WTC11 (cell line): Measurements from ENCODE around the gene TMEM200A. TPM values are rescaled to one million over a fixed set of nuclear protein-coding genes. Genes with fewer than 3 reads are reported as not detected.

Source experiments
- ATAC-seq: fragments of 200-7000 bp; cut with Tn5 transposase; 2 replicates; pipeline ENCODE4 v1.10.0; 2021; ENCODE audit warnings: mild to moderate bottlenecking, moderate library complexity
- CTCF ChIA-PET: fragments of 300-600 bp; sonication (Branson Sonifier 250); formaldehyde crosslinking; loops from one replicate; lab custom pipeline; 2021; ENCODE audit warnings: antibody characterized with exemption; lab: Charles Lee
- POLR2A ChIA-PET: fragments of 350-600 bp; sonication (Branson Sonifier 250); formaldehyde crosslinking; loops from one replicate; lab custom pipeline; 2021; ENCODE audit warnings: antibody characterized with exemption; lab: Charles Lee
- DNase-seq: peaks from one replicate; pipeline ENCODE4 v3.0.0; 2021; ENCODE audit warnings: low spot score
- H3K27ac Mint-ChIP-seq: 2 replicates; pipeline ENCODE4 v1.8.0; 2021; ENCODE audit warnings: mixed read lengths
- H3K27me3 Mint-ChIP-seq: 2 replicates; pipeline ENCODE4 v1.8.0; 2021; ENCODE audit warnings: low read depth, mild to moderate bottlenecking, moderate library complexity, mixed read lengths
- H3K36me3 Mint-ChIP-seq: 2 replicates; pipeline ENCODE4 v1.8.0; 2021; ENCODE audit warnings: mixed read lengths
- H3K4me1 Mint-ChIP-seq: 2 replicates; pipeline ENCODE4 v1.8.0; 2022; ENCODE audit warnings: mixed read lengths
- H3K4me3 Mint-ChIP-seq: 2 replicates; pipeline ENCODE4 v1.8.0; 2021; ENCODE audit warnings: mild to moderate bottlenecking, moderate library complexity, mixed read lengths
- H3K9me3 Mint-ChIP-seq: 2 replicates; pipeline ENCODE4 v1.8.0; 2021; ENCODE audit warnings: mixed read lengths
- ATF1 ChIP-seq: sonication (generic); formaldehyde crosslinking; IDR thresholded peaks from 2 replicates; pipeline ENCODE4 v1.8.1; 2023; ENCODE audit warnings: mild to moderate bottlenecking, moderate library complexity, missing genetic modification reagents
- ELF4 ChIP-seq: sonication (generic); formaldehyde crosslinking; IDR thresholded peaks from 2 replicates; pipeline ENCODE4 v1.8.1; 2022; ENCODE audit warnings: low read depth, mild to moderate bottlenecking, moderate library complexity, missing genetic modification reagents
- ETV6 ChIP-seq: sonication (generic); formaldehyde crosslinking; IDR thresholded peaks from 2 replicates; pipeline ENCODE4 v1.8.1; 2022; ENCODE audit warnings: mild to moderate bottlenecking, missing genetic modification reagents
- FOXP1 ChIP-seq: sonication (generic); formaldehyde crosslinking; IDR thresholded peaks from 2 replicates; pipeline ENCODE4 v1.8.0; 2022; ENCODE audit warnings: missing genetic modification reagents, mild to moderate bottlenecking, moderate library complexity, borderline replicate concordance
- HMGA2 ChIP-seq: fragments of 250-450 bp; sonication (Bioruptor Pico); IDR thresholded peaks from 2 replicates; pipeline ENCODE4 v1.4.0; 2021; ENCODE audit warnings: mild to moderate bottlenecking, moderate library complexity
- JAZF1 ChIP-seq: fragments of 250-450 bp; sonication (Bioruptor Pico); IDR thresholded peaks from 2 replicates; pipeline ENCODE4 v1.9.0; 2021; ENCODE audit warnings: moderate library complexity, mild to moderate bottlenecking, inconsistent platforms
- JUN ChIP-seq: sonication (generic); formaldehyde crosslinking; IDR thresholded peaks from 2 replicates; pipeline ENCODE4 v1.8.0; 2023; ENCODE audit warnings: mild to moderate bottlenecking, missing genetic modification reagents
- KAT7 ChIP-seq: sonication (generic); formaldehyde crosslinking; IDR thresholded peaks from 2 replicates; pipeline ENCODE4 v1.8.1; 2023; ENCODE audit warnings: missing genetic modification reagents, mild to moderate bottlenecking, borderline replicate concordance
- MXD4 ChIP-seq: fragments of 250-450 bp; sonication (Bioruptor Pico); IDR thresholded peaks from 2 replicates; pipeline ENCODE4 v1.8.0; 2021; ENCODE audit warnings: mild to moderate bottlenecking, moderate library complexity, borderline replicate concordance
- MYBL2 ChIP-seq: sonication (generic); formaldehyde crosslinking; IDR thresholded peaks from 2 replicates; pipeline ENCODE4 v1.8.1; 2023; ENCODE audit warnings: mild to moderate bottlenecking, moderate library complexity, missing genetic modification reagents
- NFATC4 ChIP-seq: fragments of 250-450 bp; sonication (Bioruptor Pico); IDR thresholded peaks from 2 replicates; pipeline ENCODE4 v1.9.0; 2021; ENCODE audit warnings: mild to moderate bottlenecking
- NR2C2 ChIP-seq: sonication (generic); formaldehyde crosslinking; IDR thresholded peaks from 2 replicates; pipeline ENCODE4 v1.8.0; 2022; ENCODE audit warnings: mild to moderate bottlenecking, missing genetic modification reagents
- SOX15 ChIP-seq: fragments of 250-450 bp; sonication (Bioruptor Pico); IDR thresholded peaks from 2 replicates; pipeline ENCODE4 v1.9.0; 2021; ENCODE audit warnings: mild to moderate bottlenecking
- TEAD1 ChIP-seq: sonication (generic); formaldehyde crosslinking; IDR thresholded peaks from 2 replicates; pipeline ENCODE4 v1.8.0; 2022; ENCODE audit warnings: mild to moderate bottlenecking, missing genetic modification reagents
- ZNF317 ChIP-seq: sonication (generic); formaldehyde crosslinking; IDR thresholded peaks from 2 replicates; pipeline ENCODE4 v1.8.1; 2023; ENCODE audit warnings: low read depth, mild to moderate bottlenecking, moderate library complexity, missing genetic modification reagents, borderline replicate concordance
- total RNA-seq: library from RNA; stranded (reverse); gene quantifications from 3 replicates; pipeline ENCODE4 v1.2.3, GENCODE V29; 2021
- TF ChIP-seq, protein P1 (sequence below): sonication (generic); formaldehyde crosslinking; conservative IDR thresholded peaks from 2 replicates; pipeline ENCODE4 v1.8.1; 2023; ENCODE audit warnings: mild to moderate bottlenecking, low read depth, missing genetic modification reagents, moderate library complexity
- TF ChIP-seq, protein P2 (sequence below): fragments of 250-450 bp; sonication (Bioruptor Pico); IDR thresholded peaks from 2 replicates; pipeline ENCODE4 v1.8.0; 2021; ENCODE audit warnings: mild to moderate bottlenecking
- TF ChIP-seq, protein P3 (sequence below): sonication (generic); formaldehyde crosslinking; IDR thresholded peaks from 2 replicates; pipeline ENCODE4 v1.8.1; 2023; ENCODE audit warnings: mild to moderate bottlenecking, missing genetic modification reagents, moderate library complexity
- TF ChIP-seq, protein P4 (sequence below): fragments of 250-450 bp; sonication (Bioruptor Pico); IDR thresholded peaks from 2 replicates; pipeline ENCODE4 v1.9.0; 2021; ENCODE audit warnings: mild to moderate bottlenecking, borderline replicate concordance
- TF ChIP-seq, protein P5 (sequence below): sonication (generic); formaldehyde crosslinking; IDR thresholded peaks from 2 replicates; pipeline ENCODE4 v1.8.0; 2022; ENCODE audit warnings: mild to moderate bottlenecking, missing genetic modification reagents

The TMEM200A gene
- total RNA-seq, 1 experiment from 2014 or later, result 11.0 TPM

DNA sequence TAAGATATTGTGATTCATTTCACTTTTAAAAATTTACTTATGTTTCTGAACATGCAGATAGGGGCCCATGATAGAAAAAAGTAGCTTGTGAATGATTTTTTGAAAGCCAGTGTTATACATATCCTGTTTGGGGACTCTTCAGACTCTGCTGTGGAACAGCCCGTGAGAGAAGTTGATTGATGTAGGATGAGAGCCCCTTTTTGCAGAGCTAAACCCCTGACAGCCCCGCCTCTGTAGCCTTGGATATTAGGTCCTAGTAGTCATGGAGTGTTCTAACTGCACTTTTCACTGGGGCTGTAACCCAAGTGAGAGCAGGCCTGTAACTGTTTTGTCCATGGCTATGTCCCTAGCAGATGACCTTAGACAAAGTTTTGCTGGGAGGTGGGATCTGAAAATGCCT, 8.2 kb downstream of the TMEM200A start (continued):
- TF ChIP-seq MXD4, result no peak

DNA sequence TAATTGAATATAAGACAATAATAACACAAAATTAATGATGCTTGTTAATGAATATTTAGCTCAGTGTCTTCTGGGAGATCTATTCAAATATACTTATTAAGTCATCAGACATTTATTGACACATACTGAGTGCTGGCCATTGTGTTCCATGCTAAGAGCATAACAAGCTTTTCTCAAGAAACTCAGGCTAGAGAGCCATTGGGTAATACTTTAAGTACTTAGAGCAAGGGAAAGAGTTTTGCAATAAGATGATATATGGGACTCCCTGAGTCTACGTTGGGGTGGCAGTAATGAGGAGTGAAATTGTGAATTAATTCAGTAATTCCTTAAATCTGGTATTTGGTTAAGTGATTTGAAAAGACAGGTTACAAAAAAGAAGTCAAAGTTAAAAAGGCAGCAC, 11.1 kb downstream of the TMEM200A start:
- ChIA-PET CTCF (no interaction called here), POLR2A (no interaction called here)
- no peak for ATAC-seq
- H3K9me3 Mint-ChIP-seq, result no peaks in the 10 kb centered on the region
- TF ChIP-seq JUN (CRISPR knock-in tag) (no peak), KAT7 (CRISPR knock-in tag) (no peak), MYBL2 (CRISPR knock-in tag) (no peak), ETV6 (CRISPR knock-in tag) (no peak)
- TF ChIP-seq, protein P1, sequence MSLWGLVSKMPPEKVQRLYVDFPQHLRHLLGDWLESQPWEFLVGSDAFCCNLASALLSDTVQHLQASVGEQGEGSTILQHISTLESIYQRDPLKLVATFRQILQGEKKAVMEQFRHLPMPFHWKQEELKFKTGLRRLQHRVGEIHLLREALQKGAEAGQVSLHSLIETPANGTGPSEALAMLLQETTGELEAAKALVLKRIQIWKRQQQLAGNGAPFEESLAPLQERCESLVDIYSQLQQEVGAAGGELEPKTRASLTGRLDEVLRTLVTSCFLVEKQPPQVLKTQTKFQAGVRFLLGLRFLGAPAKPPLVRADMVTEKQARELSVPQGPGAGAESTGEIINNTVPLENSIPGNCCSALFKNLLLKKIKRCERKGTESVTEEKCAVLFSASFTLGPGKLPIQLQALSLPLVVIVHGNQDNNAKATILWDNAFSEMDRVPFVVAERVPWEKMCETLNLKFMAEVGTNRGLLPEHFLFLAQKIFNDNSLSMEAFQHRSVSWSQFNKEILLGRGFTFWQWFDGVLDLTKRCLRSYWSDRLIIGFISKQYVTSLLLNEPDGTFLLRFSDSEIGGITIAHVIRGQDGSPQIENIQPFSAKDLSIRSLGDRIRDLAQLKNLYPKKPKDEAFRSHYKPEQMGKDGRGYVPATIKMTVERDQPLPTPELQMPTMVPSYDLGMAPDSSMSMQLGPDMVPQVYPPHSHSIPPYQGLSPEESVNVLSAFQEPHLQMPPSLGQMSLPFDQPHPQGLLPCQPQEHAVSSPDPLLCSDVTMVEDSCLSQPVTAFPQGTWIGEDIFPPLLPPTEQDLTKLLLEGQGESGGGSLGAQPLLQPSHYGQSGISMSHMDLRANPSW (CRISPR knock-in tag), result no peak
- TF ChIP-seq, protein P2, sequence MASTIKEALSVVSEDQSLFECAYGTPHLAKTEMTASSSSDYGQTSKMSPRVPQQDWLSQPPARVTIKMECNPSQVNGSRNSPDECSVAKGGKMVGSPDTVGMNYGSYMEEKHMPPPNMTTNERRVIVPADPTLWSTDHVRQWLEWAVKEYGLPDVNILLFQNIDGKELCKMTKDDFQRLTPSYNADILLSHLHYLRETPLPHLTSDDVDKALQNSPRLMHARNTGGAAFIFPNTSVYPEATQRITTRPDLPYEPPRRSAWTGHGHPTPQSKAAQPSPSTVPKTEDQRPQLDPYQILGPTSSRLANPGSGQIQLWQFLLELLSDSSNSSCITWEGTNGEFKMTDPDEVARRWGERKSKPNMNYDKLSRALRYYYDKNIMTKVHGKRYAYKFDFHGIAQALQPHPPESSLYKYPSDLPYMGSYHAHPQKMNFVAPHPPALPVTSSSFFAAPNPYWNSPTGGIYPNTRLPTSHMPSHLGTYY (CRISPR knock-in tag), result no peak
- H3K4me3 Mint-ChIP-seq, result no peak overlapping the region
- no peaks in the 10 kb centered on the region for H3K27me3 Mint-ChIP-seq
- H3K36me3 Mint-ChIP-seq, result no peaks in the 10 kb centered on the region
- peaks cover 46% of the 10 kb centered on the region for H3K4me1 Mint-ChIP-seq
- no peak for DNase-seq
- H3K27ac Mint-ChIP-seq, result no peak overlapping the region

DNA sequence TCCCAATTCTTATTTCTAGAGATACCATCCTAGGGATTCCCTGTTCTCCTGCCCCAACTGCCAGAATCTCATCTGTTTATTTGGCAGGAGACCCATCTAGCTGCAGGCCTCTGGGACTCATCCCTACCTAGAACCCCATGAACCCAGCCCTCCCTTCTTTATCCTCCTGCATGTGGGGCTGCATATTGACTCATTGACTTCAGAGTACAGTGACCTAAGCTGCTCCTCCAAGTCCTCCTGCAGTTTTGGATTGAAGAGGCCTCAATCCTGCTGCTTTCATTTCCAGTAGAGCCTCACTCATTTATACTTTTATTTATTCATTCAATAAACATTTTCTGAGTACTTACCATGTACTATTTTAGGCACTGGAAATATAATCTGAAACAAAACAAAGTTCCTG, 11.6 kb downstream of the TMEM200A start:
- DNase-seq, result no peak
- peaks cover 45% of the 10 kb centered on the region for H3K4me1 Mint-ChIP-seq
- no peak overlapping the region for H3K4me3 Mint-ChIP-seq
- CTCF ChIA-PET, result no interaction called here
- no peak for ATAC-seq
- no peaks in the 10 kb centered on the region for H3K27me3 Mint-ChIP-seq
- H3K27ac Mint-ChIP-seq, result no peak overlapping the region
- no peaks in the 10 kb centered on the region for H3K36me3 Mint-ChIP-seq
- POLR2A ChIA-PET, result no interaction called here
- no peaks in the 10 kb centered on the region for H3K9me3 Mint-ChIP-seq
- TF ChIP-seq, protein P3, sequence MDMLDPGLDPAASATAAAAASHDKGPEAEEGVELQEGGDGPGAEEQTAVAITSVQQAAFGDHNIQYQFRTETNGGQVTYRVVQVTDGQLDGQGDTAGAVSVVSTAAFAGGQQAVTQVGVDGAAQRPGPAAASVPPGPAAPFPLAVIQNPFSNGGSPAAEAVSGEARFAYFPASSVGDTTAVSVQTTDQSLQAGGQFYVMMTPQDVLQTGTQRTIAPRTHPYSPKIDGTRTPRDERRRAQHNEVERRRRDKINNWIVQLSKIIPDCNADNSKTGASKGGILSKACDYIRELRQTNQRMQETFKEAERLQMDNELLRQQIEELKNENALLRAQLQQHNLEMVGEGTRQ (CRISPR knock-in tag), result no peak
- TF ChIP-seq SOX15 (CRISPR knock-in tag) (no peak), JAZF1 (CRISPR knock-in tag) (no peak), TEAD1 (no peak), ZNF317 (CRISPR knock-in tag) (no peak), NR2C2 (no peak), HMGA2 (no peak), FOXP1 (CRISPR knock-in tag) (no peak), ETV6 (CRISPR knock-in tag) (no peak), ATF1 (CRISPR knock-in tag) (no peak), ELF4 (no peak), NFATC4 (no peak), MXD4 (no peak)
- TF ChIP-seq, protein P1 (CRISPR knock-in tag), result no peak
- TF ChIP-seq, protein P4, sequence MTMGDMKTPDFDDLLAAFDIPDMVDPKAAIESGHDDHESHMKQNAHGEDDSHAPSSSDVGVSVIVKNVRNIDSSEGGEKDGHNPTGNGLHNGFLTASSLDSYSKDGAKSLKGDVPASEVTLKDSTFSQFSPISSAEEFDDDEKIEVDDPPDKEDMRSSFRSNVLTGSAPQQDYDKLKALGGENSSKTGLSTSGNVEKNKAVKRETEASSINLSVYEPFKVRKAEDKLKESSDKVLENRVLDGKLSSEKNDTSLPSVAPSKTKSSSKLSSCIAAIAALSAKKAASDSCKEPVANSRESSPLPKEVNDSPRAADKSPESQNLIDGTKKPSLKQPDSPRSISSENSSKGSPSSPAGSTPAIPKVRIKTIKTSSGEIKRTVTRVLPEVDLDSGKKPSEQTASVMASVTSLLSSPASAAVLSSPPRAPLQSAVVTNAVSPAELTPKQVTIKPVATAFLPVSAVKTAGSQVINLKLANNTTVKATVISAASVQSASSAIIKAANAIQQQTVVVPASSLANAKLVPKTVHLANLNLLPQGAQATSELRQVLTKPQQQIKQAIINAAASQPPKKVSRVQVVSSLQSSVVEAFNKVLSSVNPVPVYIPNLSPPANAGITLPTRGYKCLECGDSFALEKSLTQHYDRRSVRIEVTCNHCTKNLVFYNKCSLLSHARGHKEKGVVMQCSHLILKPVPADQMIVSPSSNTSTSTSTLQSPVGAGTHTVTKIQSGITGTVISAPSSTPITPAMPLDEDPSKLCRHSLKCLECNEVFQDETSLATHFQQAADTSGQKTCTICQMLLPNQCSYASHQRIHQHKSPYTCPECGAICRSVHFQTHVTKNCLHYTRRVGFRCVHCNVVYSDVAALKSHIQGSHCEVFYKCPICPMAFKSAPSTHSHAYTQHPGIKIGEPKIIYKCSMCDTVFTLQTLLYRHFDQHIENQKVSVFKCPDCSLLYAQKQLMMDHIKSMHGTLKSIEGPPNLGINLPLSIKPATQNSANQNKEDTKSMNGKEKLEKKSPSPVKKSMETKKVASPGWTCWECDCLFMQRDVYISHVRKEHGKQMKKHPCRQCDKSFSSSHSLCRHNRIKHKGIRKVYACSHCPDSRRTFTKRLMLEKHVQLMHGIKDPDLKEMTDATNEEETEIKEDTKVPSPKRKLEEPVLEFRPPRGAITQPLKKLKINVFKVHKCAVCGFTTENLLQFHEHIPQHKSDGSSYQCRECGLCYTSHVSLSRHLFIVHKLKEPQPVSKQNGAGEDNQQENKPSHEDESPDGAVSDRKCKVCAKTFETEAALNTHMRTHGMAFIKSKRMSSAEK (CRISPR knock-in tag), result no peak
- TF ChIP-seq, protein P5, sequence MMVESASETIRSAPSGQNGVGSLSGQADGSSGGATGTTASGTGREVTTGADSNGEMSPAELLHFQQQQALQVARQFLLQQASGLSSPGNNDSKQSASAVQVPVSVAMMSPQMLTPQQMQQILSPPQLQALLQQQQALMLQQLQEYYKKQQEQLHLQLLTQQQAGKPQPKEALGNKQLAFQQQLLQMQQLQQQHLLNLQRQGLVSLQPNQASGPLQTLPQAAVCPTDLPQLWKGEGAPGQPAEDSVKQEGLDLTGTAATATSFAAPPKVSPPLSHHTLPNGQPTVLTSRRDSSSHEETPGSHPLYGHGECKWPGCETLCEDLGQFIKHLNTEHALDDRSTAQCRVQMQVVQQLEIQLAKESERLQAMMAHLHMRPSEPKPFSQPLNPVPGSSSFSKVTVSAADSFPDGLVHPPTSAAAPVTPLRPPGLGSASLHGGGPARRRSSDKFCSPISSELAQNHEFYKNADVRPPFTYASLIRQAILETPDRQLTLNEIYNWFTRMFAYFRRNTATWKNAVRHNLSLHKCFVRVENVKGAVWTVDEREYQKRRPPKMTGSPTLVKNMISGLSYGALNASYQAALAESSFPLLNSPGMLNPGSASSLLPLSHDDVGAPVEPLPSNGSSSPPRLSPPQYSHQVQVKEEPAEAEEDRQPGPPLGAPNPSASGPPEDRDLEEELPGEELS (CRISPR knock-in tag), result no peak
